Upper lobe of right lung (tissue), 1 donor: ENCODE data around the gene B3GLCT. TPM values are rescaled to one million over a fixed set of nuclear protein-coding genes. Genes with fewer than 3 reads are reported as not detected.

Source experiments
- ATAC-seq: fragments of 200-7000 bp; cut with Tn5 transposase; one replicate; pipeline ENCODE4 v1.9.1; 2020; ENCODE audit warnings: mild to moderate bottlenecking, moderate library complexity
- DNase-seq: peaks from one replicate; pipeline ENCODE4 v3.0.0-alpha.2; 2020
- H3K27ac ChIP-seq: fragments of 200-600 bp; one replicate; pipeline ENCODE4 v1.8.0; 2022
- H3K27me3 ChIP-seq: fragments of 200-600 bp; one replicate; pipeline ENCODE4 v1.8.0; 2022; ENCODE audit warnings: mild to moderate bottlenecking
- H3K36me3 ChIP-seq: fragments of 200-600 bp; one replicate; pipeline ENCODE4 v1.8.0; 2022
- H3K4me1 ChIP-seq: fragments of 200-600 bp; one replicate; pipeline ENCODE4 v1.8.0; 2022
- H3K4me3 ChIP-seq: fragments of 200-600 bp; one replicate; pipeline ENCODE4 v1.8.0; 2022; ENCODE audit warnings: mild to moderate bottlenecking
- H3K9me3 ChIP-seq: fragments of 200-600 bp; one replicate; pipeline ENCODE4 v1.8.0; 2022
- CTCF ChIP-seq: fragments of 200-600 bp; IDR thresholded peaks from one replicate; pipeline ENCODE4 v1.8.0; 2022; ENCODE audit warnings: antibody characterized with exemption
- intact Hi-C: fragments of 100-400 bp; cut with DNase I; formaldehyde crosslinking; loops from one replicate; pipeline ENCODE4 v1.11.0; 2022
- total RNA-seq: library from RNA; stranded (reverse); fragmentation: NEBNext Ultra II Directional; extraction: Animal tissue kit (Norgen Biotek cat#: 25700); gene quantifications from one replicate; pipeline ENCODE4 v1.2.1, GENCODE V29; 2021
- donor health status: DM: no; HTN: yes; CAD: no; lungs with severe emphysema.

Gene B3GLCT
- total RNA-seq, 1 donor from 2014 or later, result 6.7 TPM

GRCh38 chr13:31320946-31321345, 121.2 kb downstream of the B3GLCT start:
- Histone ChIP-seq H3K4me3 (no peak overlapping the region), H3K9me3 (no peaks in the 10 kb centered on the region), H3K27ac (no peak overlapping the region), H3K36me3 (peaks cover 10% of the 10 kb centered on the region), H3K27me3 (no peaks in the 10 kb centered on the region), H3K4me1 (no peaks in the 10 kb centered on the region)
- TF ChIP-seq CTCF, result no peak
- ATAC-seq (no peak), DNase-seq (no peak)
- intact Hi-C loops, result no loop called here

GRCh38 chr13:31321457-31321856, 121.7 kb downstream of the B3GLCT start:
- H3K27me3 ChIP-seq, result no peaks in the 10 kb centered on the region
- H3K36me3 ChIP-seq, result peaks cover 10% of the 10 kb centered on the region
- no peak overlapping the region for H3K27ac ChIP-seq
- DNase-seq, result no peak
- H3K4me3 ChIP-seq, result no peak overlapping the region
- no peak for TF ChIP-seq CTCF
- no peak for ATAC-seq
- H3K4me1 ChIP-seq, result no peaks in the 10 kb centered on the region
- H3K9me3 ChIP-seq, result no peaks in the 10 kb centered on the region
- intact Hi-C loops, result no loop called here

- no peak for TF ChIP-seq CTCF
- H3K9me3 ChIP-seq, result no peaks in the 10 kb centered on the region
- intact Hi-C loops, result no loop called here
- DNase-seq (no peak), ATAC-seq (no peak)
- no peak overlapping the region for H3K4me3 ChIP-seq
- H3K4me1 ChIP-seq, result no peaks in the 10 kb centered on the region
- peaks cover 10% of the 10 kb centered on the region for H3K36me3 ChIP-seq
- no peak overlapping the region for H3K27ac ChIP-seq
- H3K27me3 ChIP-seq, result no peaks in the 10 kb centered on the region
Observed at GRCh38 chr13:31322026-31322425, 122.3 kb downstream of the B3GLCT start.

- intact Hi-C loops, result no loop called here
- Histone ChIP-seq H3K27me3 (no peaks in the 10 kb centered on the region), H3K27ac (no peak overlapping the region), H3K4me1 (no peaks in the 10 kb centered on the region), H3K9me3 (no peaks in the 10 kb centered on the region), H3K4me3 (no peak overlapping the region), H3K36me3 (peaks cover 10% of the 10 kb centered on the region)
- ATAC-seq, result no peak
- no peak for TF ChIP-seq CTCF
- no peak for DNase-seq
Observed at GRCh38 chr13:31322702-31323405, 123.1 kb downstream of the B3GLCT start.

- DNase-seq, result no peak
- intact Hi-C loops, result no loop called here
- no peak for ATAC-seq
- Histone ChIP-seq H3K4me1 (no peaks in the 10 kb centered on the region), H3K9me3 (no peaks in the 10 kb centered on the region), H3K4me3 (no peak overlapping the region), H3K27ac (no peak overlapping the region), H3K27me3 (no peaks in the 10 kb centered on the region), H3K36me3 (peaks cover 14% of the 10 kb centered on the region)
- no peak for TF ChIP-seq CTCF
Observed at GRCh38 chr13:31327182-31327860, 127.5 kb downstream of the B3GLCT start.
